GM20000 (cell line): ENCODE data around the gene SLC12A3.

Experiments
- DNase-seq: peaks from one replicate; pipeline ENCODE4 v3.0.0; 2012; ENCODE audit warnings: low spot score
- TF ChIP-seq, protein P1 (sequence below): IDR thresholded peaks from 2 replicates; pipeline ENCODE4 v1.5.1; 2012; ENCODE audit warnings: mild to moderate bottlenecking, control low read depth; ENCODE audit errors: extremely low read depth, missing control alignments

The SLC12A3 gene

DNA sequence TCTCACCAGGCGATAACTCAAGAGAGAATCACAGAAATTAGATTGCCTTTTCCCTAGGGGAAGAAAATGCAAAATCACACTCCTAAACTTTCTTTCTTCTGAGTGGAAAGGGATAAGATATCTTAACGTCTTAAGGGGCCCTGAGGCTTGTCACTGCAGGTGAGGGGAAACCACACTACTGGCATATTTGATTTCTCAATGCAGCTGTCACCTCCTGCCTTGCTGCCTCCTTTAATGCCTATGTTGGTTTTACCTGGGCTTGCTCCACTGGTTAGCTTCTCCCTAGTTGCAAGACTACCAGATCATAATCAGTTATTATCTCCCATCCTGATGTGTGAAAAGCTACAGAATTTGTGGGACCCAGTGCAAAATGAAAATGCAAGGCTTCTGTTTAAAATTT, 62.5 kb downstream of the SLC12A3 start:
- no peak for DNase-seq
- TF ChIP-seq, protein P1, sequence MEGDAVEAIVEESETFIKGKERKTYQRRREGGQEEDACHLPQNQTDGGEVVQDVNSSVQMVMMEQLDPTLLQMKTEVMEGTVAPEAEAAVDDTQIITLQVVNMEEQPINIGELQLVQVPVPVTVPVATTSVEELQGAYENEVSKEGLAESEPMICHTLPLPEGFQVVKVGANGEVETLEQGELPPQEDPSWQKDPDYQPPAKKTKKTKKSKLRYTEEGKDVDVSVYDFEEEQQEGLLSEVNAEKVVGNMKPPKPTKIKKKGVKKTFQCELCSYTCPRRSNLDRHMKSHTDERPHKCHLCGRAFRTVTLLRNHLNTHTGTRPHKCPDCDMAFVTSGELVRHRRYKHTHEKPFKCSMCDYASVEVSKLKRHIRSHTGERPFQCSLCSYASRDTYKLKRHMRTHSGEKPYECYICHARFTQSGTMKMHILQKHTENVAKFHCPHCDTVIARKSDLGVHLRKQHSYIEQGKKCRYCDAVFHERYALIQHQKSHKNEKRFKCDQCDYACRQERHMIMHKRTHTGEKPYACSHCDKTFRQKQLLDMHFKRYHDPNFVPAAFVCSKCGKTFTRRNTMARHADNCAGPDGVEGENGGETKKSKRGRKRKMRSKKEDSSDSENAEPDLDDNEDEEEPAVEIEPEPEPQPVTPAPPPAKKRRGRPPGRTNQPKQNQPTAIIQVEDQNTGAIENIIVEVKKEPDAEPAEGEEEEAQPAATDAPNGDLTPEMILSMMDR = no peak

DNA sequence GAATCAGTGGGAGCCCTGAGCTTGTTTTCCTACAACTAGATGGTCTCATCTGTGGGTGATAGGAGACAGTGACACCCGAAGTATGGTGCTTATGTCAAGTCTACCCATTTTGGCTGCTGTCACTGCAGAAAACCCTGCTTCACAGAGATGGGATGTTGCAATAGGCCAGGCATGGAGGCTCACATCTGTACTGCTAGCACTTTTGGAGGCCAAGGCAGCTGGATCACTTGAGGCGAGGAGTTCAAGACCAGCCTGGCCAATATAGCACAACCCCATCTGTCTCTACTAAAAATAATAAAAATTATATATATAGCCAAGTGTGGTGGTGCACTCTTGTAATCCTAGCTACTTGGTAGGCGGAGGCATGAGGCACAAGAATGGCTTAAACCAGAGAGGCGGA, 64.6 kb downstream of the SLC12A3 start:
- no peak for DNase-seq
- TF ChIP-seq, protein P1 = no peak

DNA sequence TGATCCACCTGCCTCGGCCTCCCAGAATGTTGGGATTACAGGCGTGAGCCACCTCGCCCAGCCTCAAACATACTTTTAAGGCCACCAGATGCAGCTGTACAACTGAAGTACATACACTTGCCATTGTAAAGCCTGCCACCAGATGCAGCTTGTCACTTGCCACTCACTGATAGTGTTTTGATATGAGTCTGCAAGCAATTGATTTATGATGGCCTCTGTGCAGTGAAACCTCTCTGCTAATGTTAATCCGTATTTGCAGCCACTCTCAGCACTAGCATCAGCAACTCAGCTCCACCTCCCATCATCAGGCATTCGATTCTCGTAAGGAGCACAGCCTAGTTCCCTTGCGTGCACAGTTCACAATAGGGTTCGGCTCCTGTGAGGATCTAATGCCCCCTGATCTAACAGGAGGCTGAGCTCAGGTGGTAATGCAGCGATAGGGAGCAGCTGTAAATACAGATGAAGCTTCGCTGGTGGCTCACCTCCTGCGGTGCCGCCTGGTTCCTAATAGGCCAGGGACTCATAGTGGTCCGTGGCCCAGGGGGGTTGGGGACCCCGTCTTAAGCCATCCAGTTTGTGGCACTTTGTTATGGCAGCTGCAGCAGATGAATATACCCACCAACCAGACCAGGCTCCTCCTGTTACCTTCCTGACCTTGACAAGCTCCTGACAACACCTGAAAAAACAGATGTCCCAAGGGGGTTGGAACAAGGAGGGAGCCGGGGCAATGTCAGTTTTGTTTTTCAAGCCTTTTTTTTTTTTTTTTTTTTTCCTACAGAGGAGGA, 65.7 kb downstream of the SLC12A3 start:
- TF ChIP-seq, protein P1 = no peak
- DNase-seq = no peak

DNA sequence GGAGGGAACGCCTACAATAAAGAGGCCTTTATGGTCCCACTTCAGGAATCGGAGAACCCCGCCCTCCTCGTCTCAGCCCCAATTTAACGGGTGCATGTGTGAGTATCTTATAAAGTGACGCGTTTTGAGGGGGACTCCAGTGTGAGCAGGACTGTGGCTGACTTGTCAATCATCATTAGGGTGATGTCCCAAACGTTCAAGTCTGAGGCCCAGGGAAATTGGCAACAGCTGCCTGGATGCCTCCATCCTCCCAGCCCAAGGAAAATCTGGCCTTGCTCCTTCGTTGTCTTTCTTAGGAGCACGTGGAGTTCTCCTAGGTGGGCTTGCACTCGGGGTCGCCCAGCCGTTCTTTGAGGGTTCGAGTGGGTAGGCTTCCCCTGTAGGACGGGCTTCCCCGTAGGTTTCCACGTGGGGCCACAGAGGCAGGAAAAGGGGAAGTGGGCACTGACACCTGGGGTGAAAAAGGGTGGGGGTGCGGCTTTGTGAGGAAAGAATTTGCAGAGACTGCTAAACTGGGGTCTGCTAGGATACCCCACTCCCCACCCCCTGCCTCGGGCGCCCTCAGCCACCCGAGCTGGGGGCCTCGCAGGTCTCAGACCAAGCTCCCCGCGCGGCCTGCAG, 66.4 kb downstream of the SLC12A3 start:
- peak; percentile 73 for DNase-seq
- TF ChIP-seq, protein P1 = no peak

DNA sequence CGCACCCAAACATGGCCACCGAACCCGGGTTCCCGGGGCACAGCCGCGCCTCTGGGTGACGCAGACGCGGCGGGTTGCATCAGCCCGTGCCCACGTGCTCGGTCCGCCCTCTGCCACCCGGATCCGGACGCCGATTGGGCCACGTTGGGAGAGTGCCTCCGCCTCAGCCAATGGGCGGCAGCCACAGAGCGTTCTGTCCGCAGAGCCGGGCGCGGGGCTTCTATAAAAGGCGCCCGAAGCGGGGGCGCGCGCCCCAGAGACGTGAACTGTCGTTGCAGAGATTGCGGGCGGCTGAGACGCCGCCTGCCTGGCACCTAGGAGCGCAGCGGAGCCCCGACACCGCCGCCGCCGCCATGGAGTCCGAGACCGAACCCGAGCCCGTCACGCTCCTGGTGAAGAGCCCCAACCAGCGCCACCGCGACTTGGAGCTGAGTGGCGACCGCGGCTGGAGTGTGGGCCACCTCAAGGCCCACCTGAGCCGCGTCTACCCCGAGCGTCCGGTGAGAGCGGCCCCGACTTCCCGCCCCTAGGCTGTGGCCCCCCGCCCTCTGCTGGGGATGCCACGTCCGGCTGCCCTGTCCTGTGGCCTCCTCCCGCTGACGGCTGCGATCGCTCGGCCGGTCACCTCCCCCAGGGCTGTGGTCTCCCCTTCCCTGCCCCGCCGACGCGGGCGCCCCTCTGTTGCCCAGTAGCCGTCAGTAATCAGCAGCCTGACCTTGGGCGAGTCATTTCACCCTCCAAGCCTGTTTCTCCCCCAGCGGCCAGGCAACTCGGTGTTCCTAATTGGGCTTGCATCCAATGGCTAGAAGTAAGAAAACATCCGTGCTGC, 67.1 kb downstream of the SLC12A3 start, which contains the start of gene HERPUD1:
Gene HERPUD1, plus strand, starts transcription at position 251 of the 829 bp plus-strand sequence. Its CDS starts 103 bp downstream, at position 354.
- TF ChIP-seq, protein P1 = no peak
- peak; percentile 98 for DNase-seq

DNA sequence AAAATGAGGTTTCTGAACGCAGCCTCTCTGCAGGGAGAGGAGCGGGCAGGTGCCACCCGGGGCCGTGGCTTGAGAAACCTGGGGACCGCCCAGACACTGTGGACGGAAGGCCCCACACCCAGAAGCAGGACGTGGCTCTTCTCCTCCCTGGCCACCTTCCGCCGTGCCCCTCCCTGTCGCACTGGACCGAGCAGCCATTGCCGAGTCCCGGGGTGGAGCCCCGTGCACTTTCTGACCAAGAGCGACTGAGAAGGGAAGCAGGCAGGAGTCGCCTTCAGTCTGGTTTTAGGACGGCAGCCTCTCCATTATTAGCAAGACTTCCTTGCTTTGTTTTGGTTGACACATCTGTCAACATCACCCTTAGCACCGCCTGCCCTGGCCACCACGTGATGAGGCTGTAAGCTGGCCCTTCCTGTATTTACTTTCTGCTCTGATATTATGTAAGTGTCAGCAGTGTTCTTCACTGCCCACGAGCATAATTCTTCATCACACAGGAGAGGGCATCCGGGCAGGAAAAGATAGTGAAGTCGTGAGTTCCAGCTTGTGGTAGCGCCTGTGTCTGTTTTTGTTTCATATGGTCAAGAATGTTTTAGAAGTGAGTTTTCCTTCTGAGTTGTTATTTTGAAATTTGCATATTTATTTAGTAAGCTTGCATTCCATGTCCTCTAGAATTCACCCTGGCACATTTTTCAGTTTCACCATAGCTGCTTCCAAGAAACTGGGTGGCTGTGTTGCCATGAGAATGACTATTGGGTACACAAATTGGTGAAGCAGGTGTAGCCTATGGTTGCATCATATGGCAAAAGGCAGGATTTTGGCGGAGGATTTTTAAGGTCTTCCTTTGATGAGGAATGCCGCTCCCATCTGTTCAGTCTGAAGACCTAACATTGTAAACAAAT, 68.0 kb downstream of the SLC12A3 start:
- TF ChIP-seq, protein P1 = no peak
- DNase-seq = peak; percentile 53
